AG04449 (cell line): ENCODE measurements around the gene TMEM218.
A peak's percentile ranks its signal among the peaks of the same experiment; 100 is the strongest.

Experiments
- CTCF ChIA-PET: fragments of 350-600 bp; formaldehyde crosslinking; extraction: SDS; loops from one replicate; lab custom pipeline; 2021; ENCODE audit warnings: antibody characterized with exemption; lab: Yijun Ruan, JAX
- POLR2A ChIA-PET: fragments of 400-600, 350-600 bp; formaldehyde crosslinking; extraction: SDS; loops from one replicate; lab custom pipeline; 2020; ENCODE audit warnings: antibody characterized with exemption, inconsistent platforms; lab: Yijun Ruan, JAX
- DNase-seq: peaks from one replicate; pipeline ENCODE4 v3.0.0-alpha.2; 2010; ENCODE audit warnings: low read depth, low spot score
- H3K4me3 ChIP-seq: 2 replicates; pipeline ENCODE4 v1.5.1; 2011; ENCODE audit warnings: low read depth, mild to moderate bottlenecking, control low read depth, low read length
- CTCF ChIP-seq: IDR thresholded peaks from one replicate; pipeline ENCODE4 v1.5.1; 2011; ENCODE audit warnings: mild to moderate bottlenecking, moderate library complexity, low read length, control low read depth, inconsistent platforms; ENCODE audit not compliant: insufficient read depth; ENCODE audit errors: missing control alignments

Gene TMEM218

DNA sequence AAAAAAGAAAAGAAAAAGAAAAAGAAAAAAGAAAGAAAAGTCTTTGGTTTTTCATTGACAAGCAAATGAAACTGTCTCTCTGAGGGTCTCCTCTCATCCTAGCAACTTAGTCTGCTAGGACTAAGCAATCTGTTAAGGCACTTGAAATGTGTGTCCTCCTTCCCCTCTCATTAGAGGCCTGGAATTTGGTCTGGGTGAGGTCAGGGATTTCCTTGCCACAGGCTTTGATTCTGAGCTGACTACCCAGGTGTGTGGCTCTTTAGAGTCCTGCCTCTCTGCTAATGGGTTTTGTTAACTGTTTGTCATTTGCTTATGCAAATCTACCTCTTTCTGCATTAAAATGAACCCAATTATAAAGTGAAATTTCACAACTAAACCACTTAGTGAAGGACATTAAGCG lies 34.8 kb upstream of the TMEM218 start:
- TF ChIP-seq CTCF: no peak

GRCh38 chr11:125141686-125142535 lies 30.5 kb upstream of the TMEM218 start:
- ChIA-PET POLR2A (no interaction called here), CTCF (interaction anchor here (0.7 to 6.8 kb wide), 56 partner anchors 9 to 428 kb away, joined by 3 to 160 read pairs (median 4); partner anchors contain the start of genes CCDC15, PKNOX2, SLC37A2 and TMEM218)
- no peak for DNase-seq
- H3K4me3 ChIP-seq: no peak overlapping the region
- TF ChIP-seq CTCF: peak; percentile 92

More for the DNA sequence above, 34.8 kb upstream of the TMEM218 start:
- CTCF ChIA-PET: no interaction called here
- POLR2A ChIA-PET: no interaction called here
- no peak for DNase-seq
- H3K4me3 ChIP-seq: no peak overlapping the region

- ChIA-PET POLR2A (no interaction called here), CTCF (interaction anchor here (0.6 to 6.8 kb wide), 43 partner anchors 9 to 312 kb away, joined by 3 to 160 read pairs (median 4); partner anchors contain the start of genes CCDC15, PKNOX2 and TMEM218)
- DNase-seq: no peak
- no peak overlapping the region for H3K4me3 ChIP-seq
- no peak for TF ChIP-seq CTCF
Observed at GRCh38 chr11:125141178-125141577, 29.8 kb upstream of the TMEM218 start.

GRCh38 chr11:125140233-125140632 lies 28.8 kb upstream of the TMEM218 start:
- no peak for DNase-seq
- no peak for TF ChIP-seq CTCF
- CTCF ChIA-PET: interaction anchor here (0.9 to 6.8 kb wide), 31 partner anchors 8 to 313 kb away, joined by 3 to 160 read pairs (median 5); partner anchors contain the start of genes CCDC15, PKNOX2 and TMEM218

GRCh38 chr11:125139778-125140177 lies 28.4 kb upstream of the TMEM218 start:
- no peak for DNase-seq
- CTCF ChIA-PET: interaction anchor here (0.9 to 6.8 kb wide), 16 partner anchors 11 to 313 kb away, joined by 3 to 160 read pairs (median 4); partner anchors contain the start of genes PKNOX2 and TMEM218
- no peak overlapping the region for H3K4me3 ChIP-seq
- POLR2A ChIA-PET: no interaction called here
- TF ChIP-seq CTCF: no peak

More at GRCh38 chr11:125140233-125140632, 28.8 kb upstream of the TMEM218 start:
- no peak overlapping the region for H3K4me3 ChIP-seq
- POLR2A ChIA-PET: no interaction called here

DNA sequence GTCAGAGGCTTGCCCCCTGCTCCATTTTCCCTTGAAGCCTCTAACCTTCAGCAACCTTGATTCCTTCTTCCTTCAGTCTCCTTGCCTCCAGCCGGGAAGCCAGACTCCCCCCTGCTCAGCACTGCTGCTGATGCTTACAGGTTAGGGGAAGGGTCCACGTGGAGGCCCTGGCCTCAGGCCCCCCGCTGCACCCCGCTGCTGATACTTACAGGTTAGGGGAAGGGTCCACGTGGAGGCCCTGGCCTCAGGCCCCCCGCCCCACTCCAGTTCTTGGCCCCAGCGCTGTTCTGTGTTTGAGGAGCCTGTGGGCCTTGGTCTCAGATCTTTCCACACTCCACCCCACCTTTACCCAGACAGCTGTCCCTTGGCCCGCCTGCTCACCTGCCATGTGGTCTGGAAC lies 27.5 kb upstream of the TMEM218 start:
- CTCF ChIA-PET: interaction anchor here (1.1 to 6.8 kb wide), 8 partner anchors 13 to 292 kb away, joined by 3 to 160 read pairs (median 5); partner anchors contain the start of gene TMEM218
- H3K4me3 ChIP-seq: no peak overlapping the region
- TF ChIP-seq CTCF: no peak
- DNase-seq: no peak
- POLR2A ChIA-PET: no interaction called here
